HepG2 (cell line): ENCODE measurements around the gene EHBP1. TPM values are rescaled to one million over a fixed set of nuclear protein-coding genes. Genes with fewer than 3 reads are reported as not detected.
A peak's percentile ranks its signal among the peaks of the same experiment; 100 is the strongest.

ENCODE experiments used
- ATAC-seq: fragments of 200-7000 bp; cut with Tn5 transposase; 3 replicates; pipeline ENCODE4 v1.9.1; 2020; ENCODE audit warnings: mild to moderate bottlenecking, moderate library complexity
- BruUV-seq: library from RNA; stranded (reverse); fragments of 400-500 nt; replicated peaks from 2 replicates; lab custom pipeline; 2021; lab: Mats Ljungman, UMichigan
- CTCF ChIA-PET: fragments of 300-600 bp; formaldehyde crosslinking; extraction: SDS; loops from one replicate; lab custom pipeline; 2021; ENCODE audit warnings: low total read pairs, inconsistent platforms, low intra/inter-chr PET ratio; lab: Yijun Ruan, JAX
- POLR2A ChIA-PET: fragments of 350-600 bp; sonication (Branson Sonifier 250); formaldehyde crosslinking; loops from one replicate; lab custom pipeline; 2020; ENCODE audit warnings: antibody characterized with exemption, inconsistent platforms; lab: Yijun Ruan, JAX
- DNase-seq: peaks from one replicate; pipeline ENCODE4 v3.0.0-alpha.2; 2015; ENCODE audit warnings: low spot score
- FAIRE-seq: peaks from 3 replicates; lab custom pipeline; 2011; peaks lifted over from hg19 to GRCh38; lab: Jason Lieb, UNC
- H2AFZ ChIP-seq: one replicate; pipeline ENCODE4 v1.6.1; 2011; ENCODE audit warnings: low read length, inconsistent platforms
- H3K27ac ChIP-seq: fragments of 300-600 bp; 3 replicates; pipeline ENCODE4 v1.8.0; 2011; ENCODE audit warnings: mixed run types, mild to moderate bottlenecking, mixed read lengths, low read length, inconsistent platforms; ENCODE audit not compliant: insufficient read depth; ENCODE audit errors: extremely low read length
- H3K27me3 ChIP-seq, 2 experiments: fragments of 200-600 bp in 1 of 2; 2 replicates in 1 of 2; 3 replicates in 1 of 2; pipeline versions ENCODE4 v1.6.0 to v1.8.0; 2011; ENCODE audit warnings: low read length in 2 of 2, mild to moderate bottlenecking in 2 of 2, moderate library complexity in 2 of 2, inconsistent platforms in 1 of 2; ENCODE audit not compliant: insufficient read depth in 2 of 2, control insufficient read depth in 1 of 2
- H3K36me3 ChIP-seq, 2 experiments: fragments of 200-600 bp in 1 of 2; replicated peaks in 1 of 2; 2 replicates in 1 of 2; 3 replicates in 1 of 2; pipeline versions ENCODE4 v1.5.1 to v1.8.0; 2011; ENCODE audit warnings: low read length in 2 of 2, inconsistent platforms in 1 of 2; ENCODE audit not compliant: insufficient read depth in 2 of 2, control insufficient read depth in 1 of 2
- H3K4me1 ChIP-seq: 2 replicates; pipeline ENCODE4 v1.5.1; 2012; ENCODE audit warnings: low read length, inconsistent platforms; ENCODE audit not compliant: insufficient read depth
- H3K4me2 ChIP-seq: 2 replicates; pipeline ENCODE4 v1.6.0; 2011; ENCODE audit warnings: low read depth, low read length, inconsistent platforms
- H3K4me3 ChIP-seq, 3 experiments: fragments of 200-600 bp in 1 of 3; sonication (generic), shearing (Covaris generic) in 1 of 3; replicated peaks in 1 of 3; 2 replicates each; pipeline ENCODE4 v1.5.1; 2011 to 2016; ENCODE audit warnings: low read length in 3 of 3, inconsistent platforms in 2 of 3, low read depth in 2 of 3, mild to moderate bottlenecking in 2 of 3, control low read depth in 1 of 3, mixed read lengths in 1 of 3; ENCODE audit not compliant: insufficient read depth in 1 of 3
- H3K79me2 ChIP-seq: one replicate; pipeline ENCODE4 v1.6.1; 2011; ENCODE audit warnings: low read length, inconsistent platforms; ENCODE audit not compliant: insufficient read depth
- H3K9ac ChIP-seq: 2 replicates; pipeline ENCODE4 v1.6.0; 2011; ENCODE audit warnings: mild to moderate bottlenecking, low read depth, low read length, inconsistent platforms; ENCODE audit not compliant: insufficient read depth
- H3K9me3 ChIP-seq: 2 replicates; pipeline ENCODE4 v1.5.1; 2012; ENCODE audit warnings: mild to moderate bottlenecking, low read length
- H4K20me1 ChIP-seq: 2 replicates; pipeline ENCODE4 v1.6.0; 2011; ENCODE audit warnings: inconsistent platforms, mild to moderate bottlenecking, low read length, moderate library complexity; ENCODE audit not compliant: insufficient read depth
- HOXA3 ChIP-seq: sonication (generic); formaldehyde crosslinking; IDR thresholded peaks from 2 replicates; pipeline ENCODE4 v1.5.0; 2020; ENCODE audit warnings: missing genetic modification reagents
- LCORL ChIP-seq, 2 experiments: fragments of 450-650 bp in 1 of 2; sonication (generic) in 1 of 2; formaldehyde crosslinking in 1 of 2; IDR thresholded peaks; 2 replicates each; pipeline versions ENCODE4 v1.5.0 to v1.6.1; 2017 to 2020; ENCODE audit warnings: antibody characterized with exemption in 1 of 2, missing genetic modification reagents in 1 of 2
- MIER2 ChIP-seq: IDR thresholded peaks from 2 replicates; pipeline ENCODE4 v1.6.1; 2016; ENCODE audit warnings: missing biosample characterization, missing genetic modification reagents
- PAX8 ChIP-seq: sonication (generic); formaldehyde crosslinking; IDR thresholded peaks from 2 replicates; pipeline ENCODE4 v1.8.0; 2022; ENCODE audit warnings: mild to moderate bottlenecking, missing genetic modification reagents, borderline replicate concordance
- ZBTB49 ChIP-seq: sonication (generic); formaldehyde crosslinking; IDR thresholded peaks from 2 replicates; pipeline ENCODE4 v1.4.0; 2020; ENCODE audit warnings: missing genetic modification reagents, borderline replicate concordance
- ZMYM3 ChIP-seq: sonication (generic); formaldehyde crosslinking; IDR thresholded peaks from 2 replicates; pipeline ENCODE4 v1.5.1; 2020; ENCODE audit warnings: mild to moderate bottlenecking, missing genetic modification reagents
- ZMYM4 ChIP-seq: sonication (generic); formaldehyde crosslinking; IDR thresholded peaks from 2 replicates; pipeline ENCODE4 v1.8.1; 2023; ENCODE audit warnings: mild to moderate bottlenecking, missing genetic modification reagents
- ZNF264 ChIP-seq: sonication (generic); formaldehyde crosslinking; IDR thresholded peaks from 2 replicates; pipeline ENCODE4 v1.4.0; 2020; ENCODE audit warnings: missing genetic modification reagents
- ZNF644 ChIP-seq: IDR thresholded peaks from 2 replicates; pipeline ENCODE4 v1.6.1; 2016; ENCODE audit warnings: low read depth
- ZNF761 ChIP-seq: sonication (generic); formaldehyde crosslinking; conservative IDR thresholded peaks from 2 replicates; pipeline ENCODE4 v1.4.0; 2020; ENCODE audit warnings: mild to moderate bottlenecking, missing genetic modification reagents
- ZNF770 ChIP-seq: sonication (generic); formaldehyde crosslinking; IDR thresholded peaks from 2 replicates; pipeline ENCODE4 v1.5.0; 2020; ENCODE audit warnings: mild to moderate bottlenecking, missing genetic modification reagents
- ZNF788 ChIP-seq: sonication (generic); formaldehyde crosslinking; IDR thresholded peaks from 2 replicates; pipeline ENCODE4 v1.5.0; 2020; ENCODE audit warnings: mild to moderate bottlenecking, missing genetic modification reagents, borderline replicate concordance
- WGBS: methylation state at CpG from one replicate; pipeline ENCODE4 v1.1.6; 2017; ENCODE audit warnings: low lambda C conversion rate; 5-methylcytosine and 5-hydroxymethylcytosine counted together
- in situ Hi-C: cut with HindIII; loops from 2 replicates; pipeline ENCODE4 v1.10.0; 2017; ENCODE audit warnings: low pct_unique_long_range_greater_than_20kb; ENCODE audit not compliant: extremely low pct_ligation_motif_present
- intact Hi-C: fragments of 100-400 bp; cut with micrococcal nuclease; formaldehyde crosslinking; loops from one replicate; pipeline ENCODE4 v1.10.0; 2022; ENCODE audit not compliant: unreplicated experiment
- polyA plus RNA-seq, 8 experiments: library from polyadenylated mRNA; depleted of rRNA in 3 of 8; stranded (reverse) in 7 of 8; unstranded in 1 of 8; fragments of >200 nt; fragmentation: Illumina TruSeq in 4 of 8; extraction: Trizol in 4 of 8; gene quantifications; 2 replicates each; pipeline versions ENCODE4 v1.2.1 to v1.2.3, GENCODE V29; 2011 to 2016; ENCODE audit warnings: low read depth in 4 of 8, missing spikeins in 1 of 8, mixed read lengths in 1 of 8; ENCODE audit not compliant: insufficient read depth in 1 of 8
- total RNA-seq, 5 experiments: library from RNA; depleted of rRNA; stranded (reverse); fragments of >200 nt; fragmentation: Illumina TruSeq; extraction: Trizol; gene quantifications; 2 replicates each; pipeline ENCODE4 v1.2.3, GENCODE V29; 2016; ENCODE audit warnings: low read depth in 1 of 5

EHBP1 gene
- total and polyA plus RNA-seq, 2 of the 13 experiments (the other 11 are each of a cell fraction or from before 2014, with no cell fraction given) = 93.5 to 146 TPM

- TF ChIP-seq ZNF788 (CRISPR knock-in tag) (no peak), MIER2 (CRISPR knock-in tag) (no peak), ZNF264 (no peak), HOXA3 (CRISPR knock-in tag) (no peak), ZBTB49 (no peak)
These were observed 43.4 kb upstream of the EHBP1 start (continued) for GRCh38 chr2:62662131-62662530.

- DNase-seq (no peak), FAIRE-seq (no peak), ATAC-seq (no peak)
- H4K20me1 ChIP-seq = no peaks in the 10 kb centered on the region
- BruUV-seq = no TSS peak
- in situ Hi-C loops = no loop called here
- no peak overlapping the region for H3K27ac ChIP-seq
- CTCF ChIA-PET = no interaction called here
- H3K79me2 ChIP-seq = no peaks in the 10 kb centered on the region
- peaks cover 62% of the 10 kb centered on the region for H3K4me1 ChIP-seq
- TF ChIP-seq ZNF644 (CRISPR knock-in tag) (peak; percentile 50; the same call in 1 of the 2 replicates), ZNF761 (CRISPR knock-in tag) (no peak), ZMYM3 (CRISPR knock-in tag) (0 out of 2 replicates have a peak, but pooled peaks have one; percentile 12), PAX8 (CRISPR knock-in tag) (0 out of 2 replicates have a peak, but pooled peaks have one; percentile 45), ZNF770 (CRISPR knock-in tag) (no peak), ZMYM4 (CRISPR knock-in tag) (peak; percentile 39; the same call in 1 of the 2 replicates), LCORL (IDR thresholded peaks at IDR 0.05) (no peak), LCORL (CRISPR knock-in tag; IDR thresholded peaks at IDR 0.05) (peak; percentile 26; the same call in 1 of the 2 replicates)
- WGBS = 97% methylated on average over 2 of the region's 2 CpGs
- H3K9me3 ChIP-seq = no peaks in the 10 kb centered on the region
- intact Hi-C loops = loop anchor here (5.0 kb wide), 1 partner anchor 65 kb away; no protein-coding TSS in a partner anchor
- no peak overlapping the region for H3K4me3 ChIP-seq
- no peaks in the 10 kb centered on the region for H3K36me3 ChIP-seq
- H2AFZ ChIP-seq = peak overlapping the region; percentile 49
- POLR2A ChIA-PET = interaction anchor here (0.8 to 1.7 kb wide), 3 partner anchors 8 to 92 kb away, joined by 3 to 5 read pairs (median 3); no protein-coding TSS in a partner anchor
- H3K4me2 ChIP-seq = no peak overlapping the region
- no peak overlapping the region for H3K9ac ChIP-seq
- H3K27me3 ChIP-seq = no peaks in the 10 kb centered on the region
These were observed 43.0 kb upstream of the EHBP1 start for GRCh38 chr2:62662554-62662953.
